COLO829 (cell line): ENCODE data around the gene APBB2.
"Not testable (repeated sequence)": the region's sequence is repeated elsewhere in the genome, so short reads cannot be mapped to it uniquely, and the experiment has no call there.

Source experiments
- DNase-seq: peaks from one replicate; pipeline ENCODE4 v3.0.0; 2012; ENCODE audit warnings: low spot score

APBB2 gene

DNA sequence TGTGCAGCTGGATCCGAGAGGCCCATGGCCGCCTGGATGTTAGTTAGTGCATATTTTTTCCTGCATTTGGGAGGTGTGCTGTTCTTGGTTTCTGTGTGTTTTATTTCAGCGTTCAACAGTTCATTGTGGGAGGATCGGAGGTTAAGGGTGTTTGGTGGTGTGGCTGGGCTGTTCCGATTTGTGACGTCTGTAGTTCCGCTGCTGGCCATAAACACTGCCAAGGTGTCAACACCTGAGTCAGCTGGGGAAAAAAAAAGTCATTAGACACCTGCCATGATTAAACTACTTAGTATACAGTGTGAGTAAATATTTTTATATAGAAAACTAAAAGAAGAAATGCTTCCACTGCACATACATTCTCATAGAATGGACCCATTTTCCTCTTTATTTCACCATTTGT lies 200.2 kb downstream of the APBB2 start:
- DNase-seq = no peak

DNA sequence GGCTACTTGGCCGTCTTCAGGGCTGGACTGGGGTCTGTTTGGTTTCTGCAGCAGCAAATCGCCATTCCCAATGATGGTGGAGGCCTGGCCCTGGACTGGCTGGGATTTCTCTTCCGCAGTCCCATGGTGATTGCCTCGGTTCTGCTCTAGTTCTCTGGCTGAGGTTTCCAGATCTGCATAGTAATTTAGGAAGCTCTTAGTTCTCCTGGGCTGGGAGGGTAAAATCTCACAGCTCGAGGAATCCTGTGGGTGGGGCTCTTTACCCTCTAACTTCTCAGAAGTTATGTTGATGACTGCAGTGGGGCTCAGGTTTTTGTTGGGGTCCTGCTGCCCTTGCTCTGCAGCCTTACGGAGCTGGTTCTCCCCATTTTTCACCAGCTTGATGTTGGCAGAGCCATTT lies 200.6 kb downstream of the APBB2 start:
- DNase-seq = no peak

DNA sequence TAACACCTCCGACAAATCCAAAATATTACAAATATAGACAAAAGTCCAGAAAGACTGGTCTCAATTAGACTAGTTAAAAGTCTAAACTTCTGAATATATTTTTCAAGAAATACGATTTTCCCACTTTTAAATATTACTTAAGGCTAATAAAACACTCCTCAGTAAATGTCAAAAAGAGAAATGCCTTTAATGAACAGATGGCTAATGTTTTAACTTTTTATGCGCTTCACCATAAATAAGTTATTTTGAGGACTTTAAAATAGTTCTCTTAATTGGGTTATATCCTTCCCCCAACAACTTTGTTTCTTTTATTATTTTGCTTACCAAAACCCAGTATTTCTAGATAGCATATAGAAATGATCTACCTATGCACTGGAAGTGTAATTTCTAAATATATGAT lies 201.4 kb downstream of the APBB2 start:
- no peak for DNase-seq

DNA sequence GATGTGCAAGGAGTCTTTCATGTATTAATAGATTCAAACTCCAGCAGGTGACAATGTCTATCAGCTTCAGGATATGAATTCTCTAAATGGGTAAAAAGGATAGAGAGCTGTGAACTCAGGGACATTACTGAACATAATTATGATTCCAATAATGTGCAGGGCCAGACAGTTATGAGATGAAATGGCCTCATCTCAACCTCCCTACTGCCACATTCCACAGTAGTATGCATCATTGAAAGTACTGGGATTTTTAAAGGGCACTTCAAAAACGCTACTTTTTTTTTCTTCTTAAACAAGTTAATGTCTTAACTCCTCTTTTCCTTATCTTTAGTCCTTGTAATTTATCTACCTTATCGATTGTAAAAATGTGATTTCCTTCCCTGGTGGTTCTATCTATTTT lies 202.0 kb downstream of the APBB2 start:
- DNase-seq = no peak

DNA sequence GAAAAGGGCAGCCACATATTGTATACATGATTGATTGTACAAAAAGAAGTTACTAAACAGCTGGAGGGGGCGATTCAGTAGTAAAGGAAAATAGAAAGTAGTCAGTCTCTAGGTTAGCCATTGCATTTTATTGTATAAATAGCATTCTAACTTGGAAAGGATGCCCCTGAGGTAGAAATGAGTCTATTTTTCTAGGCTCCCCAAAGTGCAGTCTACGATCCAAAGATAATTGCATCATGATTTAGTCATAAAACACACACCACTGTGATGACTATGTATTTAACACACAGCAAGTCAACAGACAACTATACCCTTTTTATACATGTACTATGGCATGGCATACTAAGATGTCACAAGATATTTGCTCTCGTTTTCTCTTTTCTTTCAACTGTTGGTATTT lies 204.9 kb downstream of the APBB2 start:
- no peak for DNase-seq

DNA sequence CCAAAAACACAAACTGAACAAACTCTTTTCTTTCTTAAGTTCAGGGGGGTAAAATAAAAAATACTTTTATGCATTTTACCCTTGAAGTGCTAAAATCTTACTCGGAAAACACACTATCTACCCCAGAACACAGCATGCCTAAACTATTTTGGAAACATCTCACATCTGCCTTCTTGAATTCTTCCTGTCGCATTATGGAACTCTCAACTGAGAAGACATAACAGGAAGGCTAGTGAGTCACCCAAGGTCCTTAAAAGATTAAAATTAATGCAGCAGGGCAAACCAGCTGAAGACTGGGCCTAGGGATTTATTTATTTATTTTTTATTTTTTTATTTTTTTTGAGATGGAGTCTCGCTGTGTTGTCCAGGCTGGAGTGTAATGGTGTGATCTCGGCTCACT lies 208.2 kb downstream of the APBB2 start:
- no peak for DNase-seq

DNA sequence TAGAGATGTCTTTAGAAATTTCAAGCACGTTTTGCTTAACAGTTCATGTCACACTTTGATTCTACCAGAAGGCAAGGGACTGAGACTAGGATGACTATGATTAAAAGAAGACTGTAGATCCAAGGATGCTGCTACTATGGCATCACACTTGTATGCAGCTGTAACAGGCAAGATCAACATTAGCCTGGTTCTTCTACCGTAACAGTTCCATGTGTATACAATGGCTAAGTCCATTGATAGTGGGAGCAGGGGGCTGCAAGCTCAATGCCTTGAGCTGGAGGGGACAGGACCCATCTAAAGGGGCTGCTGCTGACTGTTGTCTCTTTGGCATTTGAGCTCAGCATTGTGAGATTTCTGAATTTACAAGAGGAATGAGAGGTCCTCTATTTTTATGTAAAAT lies 212.0 kb downstream of the APBB2 start:
- DNase-seq = no peak

DNA sequence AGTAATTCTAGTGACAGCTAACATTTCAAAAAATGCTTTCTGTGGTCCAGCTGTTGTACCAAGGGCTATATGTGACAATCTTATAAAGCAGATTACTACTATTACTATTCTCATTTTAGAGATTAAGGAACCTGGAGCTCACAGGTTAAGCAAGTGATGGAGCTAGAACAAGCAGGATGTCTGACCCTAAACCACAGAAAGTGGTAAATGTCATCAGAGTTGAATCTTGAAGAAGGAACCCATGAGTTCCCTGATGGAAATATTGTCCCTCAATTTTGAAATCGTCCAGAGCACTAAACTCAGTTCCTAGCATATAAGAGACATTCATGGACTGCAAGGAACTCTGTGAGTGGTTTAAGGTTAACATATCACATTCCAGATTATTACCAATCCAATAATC lies 214.0 kb downstream of the APBB2 start:
- DNase-seq = no peak

DNA sequence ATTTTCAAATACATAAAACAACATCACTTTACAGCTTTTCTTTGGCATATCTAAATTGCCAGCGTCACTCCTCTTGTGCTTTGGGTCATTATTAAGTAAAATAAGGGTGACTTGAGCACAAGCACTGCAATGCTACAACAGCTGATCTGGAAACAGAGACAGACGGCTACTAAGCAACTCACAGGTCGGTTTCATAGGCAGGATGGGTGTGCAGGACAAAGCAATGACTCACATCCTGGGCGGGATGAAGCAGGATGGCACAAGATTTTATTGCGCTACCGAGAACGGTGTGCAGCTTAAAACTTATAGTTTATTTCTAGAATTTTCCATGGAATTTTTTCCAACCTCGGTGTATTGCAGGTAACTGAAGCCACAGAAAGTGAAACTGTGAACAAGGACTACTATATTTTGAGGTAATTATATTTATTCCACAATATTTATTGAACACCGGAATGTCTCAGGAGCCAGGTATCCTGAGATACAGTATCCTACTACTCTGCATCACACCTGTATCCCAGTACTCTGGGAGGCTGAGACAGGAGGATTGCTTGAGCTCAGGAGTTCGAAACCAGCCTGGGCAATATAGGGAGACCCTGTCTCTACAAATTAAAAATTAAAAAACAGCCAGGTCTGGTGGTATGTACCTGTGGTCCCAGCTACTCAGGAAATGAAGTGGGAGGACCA lies 215.5 kb downstream of the APBB2 start:
- DNase-seq = no peak

DNA sequence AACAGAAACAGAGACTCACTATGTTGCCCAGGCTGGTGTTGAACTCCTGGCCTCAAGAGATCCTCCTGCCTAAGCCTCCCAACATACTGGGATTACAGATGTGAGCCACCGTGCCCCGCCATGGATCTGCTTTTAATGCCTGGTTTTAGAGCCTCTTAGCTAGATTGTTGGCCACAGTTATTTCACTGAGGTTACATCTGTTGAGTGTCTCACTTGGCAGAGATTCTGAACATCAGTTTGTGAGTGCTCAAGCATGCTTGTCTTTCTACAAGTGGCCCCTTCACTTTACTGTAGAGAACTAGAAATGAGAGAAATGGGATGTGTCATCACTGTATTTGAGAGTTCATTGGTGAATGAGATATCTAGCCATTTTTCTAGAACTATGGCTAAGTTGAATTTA lies 218.5 kb downstream of the APBB2 start:
- DNase-seq = no peak

DNA sequence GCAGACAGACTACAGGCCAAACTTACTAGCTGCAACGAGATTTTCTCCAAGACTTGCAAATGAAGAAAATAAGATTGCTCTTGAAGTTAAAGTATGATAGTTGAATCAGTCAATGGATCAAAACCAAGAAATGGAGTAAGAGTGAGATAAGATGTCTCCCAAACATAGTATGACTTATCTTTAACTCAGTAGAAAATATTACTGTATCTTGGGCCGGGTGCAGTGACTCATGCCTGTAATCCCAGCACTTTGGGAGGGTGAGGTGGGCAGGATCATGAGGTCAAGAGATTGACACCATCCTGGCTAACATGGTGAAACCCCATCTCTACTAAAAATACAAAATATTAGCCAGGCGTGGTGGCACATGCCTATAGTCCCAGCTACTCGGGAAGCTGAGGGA lies 220.0 kb downstream of the APBB2 start:
- not testable (repeated sequence) for DNase-seq

DNA sequence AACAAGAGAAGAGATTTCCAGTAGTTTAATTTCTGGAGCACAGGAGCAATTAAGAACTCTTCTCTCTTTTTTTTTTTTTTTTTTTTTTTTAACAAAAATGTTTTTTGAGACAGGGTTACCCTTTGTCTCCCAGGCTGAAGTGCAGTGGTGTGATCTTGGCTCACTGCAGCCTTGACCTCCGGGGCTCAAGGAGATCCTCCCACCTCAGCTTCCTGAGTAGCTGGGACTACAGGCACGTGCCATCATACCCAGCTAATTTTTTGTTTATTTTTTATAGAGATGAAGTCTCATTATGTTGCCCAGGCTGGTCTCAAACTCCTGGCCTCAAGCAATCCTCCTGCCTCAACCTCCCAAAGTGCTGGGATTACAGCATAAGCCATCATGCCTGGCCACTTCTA lies 221.0 kb downstream of the APBB2 start:
- DNase-seq = not testable (repeated sequence)

DNA sequence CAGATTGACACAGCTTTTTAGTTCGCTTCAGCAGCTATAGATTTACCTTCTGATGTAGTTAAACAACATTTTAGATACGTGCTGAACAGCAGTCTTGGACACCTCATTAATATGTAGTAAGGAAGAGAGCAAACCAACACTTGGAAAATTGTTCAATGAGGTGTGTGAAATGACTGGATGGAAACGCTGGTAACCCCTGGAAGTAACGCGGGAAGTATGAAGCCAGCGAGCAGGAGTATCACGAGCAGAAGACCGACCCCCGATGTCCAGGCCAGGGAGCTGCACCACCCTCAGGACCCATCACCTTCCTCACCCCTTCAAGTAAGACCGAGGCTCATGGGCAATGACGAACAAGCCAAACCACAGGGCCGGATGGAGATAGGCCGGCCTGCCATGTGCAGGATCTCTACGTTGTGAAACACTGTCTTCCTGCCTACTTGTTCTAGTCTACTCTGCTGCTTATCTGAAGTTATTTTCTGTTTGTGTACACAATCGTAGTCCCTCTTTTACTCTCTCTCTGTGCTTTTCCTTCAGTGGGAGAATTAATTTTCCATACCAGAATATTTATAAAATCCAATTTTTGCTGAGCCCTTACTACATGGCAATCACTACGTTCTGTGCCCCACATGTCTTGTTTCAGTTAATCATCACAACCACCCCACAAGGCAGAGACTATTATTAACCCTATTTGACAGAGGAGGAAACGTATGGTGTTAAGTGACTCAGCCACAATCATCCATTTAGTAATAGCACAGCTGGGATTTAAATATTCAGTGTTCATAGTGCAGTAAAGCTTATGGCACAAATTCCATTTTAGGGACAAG lies 221.7 kb downstream of the APBB2 start:
- DNase-seq = no peak

DNA sequence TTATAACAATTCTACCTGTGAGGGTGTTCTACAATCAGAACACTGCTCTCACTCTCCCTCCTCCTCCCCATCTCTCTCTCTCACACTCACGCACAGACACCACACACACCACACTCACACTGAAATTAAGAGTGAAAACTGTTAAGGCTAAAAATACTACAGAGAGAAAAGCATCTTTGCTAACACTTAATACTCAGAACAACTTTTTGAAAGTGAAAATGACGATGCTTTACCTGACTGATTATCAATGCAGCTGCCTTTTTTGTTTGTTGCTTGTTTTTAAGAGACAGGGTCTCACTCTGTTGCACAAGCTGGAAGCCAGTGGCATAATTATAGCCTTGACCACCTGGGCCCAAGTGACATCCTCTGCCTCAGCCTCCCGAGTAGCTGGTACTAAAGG lies 222.4 kb downstream of the APBB2 start:
- no peak for DNase-seq

DNA sequence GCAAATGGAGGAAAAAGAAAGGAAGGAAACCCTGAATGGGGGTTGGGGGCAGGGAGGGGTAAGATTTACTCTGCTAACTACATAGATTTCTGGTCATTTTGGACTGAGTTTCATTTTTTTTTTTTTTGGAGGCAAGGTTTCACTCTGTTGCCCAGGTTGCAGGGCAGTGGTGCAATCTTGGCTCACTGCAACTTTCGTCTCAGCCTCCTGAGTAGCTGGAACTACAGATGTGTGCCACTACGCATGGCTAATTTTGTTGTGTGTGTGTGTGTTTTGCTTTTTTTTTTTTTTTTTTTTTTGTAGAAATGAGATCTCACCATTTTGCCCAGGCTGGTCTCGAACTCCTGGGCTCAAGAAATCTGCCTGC lies 223.5 kb downstream of the APBB2 start:
- DNase-seq = no peak

DNA sequence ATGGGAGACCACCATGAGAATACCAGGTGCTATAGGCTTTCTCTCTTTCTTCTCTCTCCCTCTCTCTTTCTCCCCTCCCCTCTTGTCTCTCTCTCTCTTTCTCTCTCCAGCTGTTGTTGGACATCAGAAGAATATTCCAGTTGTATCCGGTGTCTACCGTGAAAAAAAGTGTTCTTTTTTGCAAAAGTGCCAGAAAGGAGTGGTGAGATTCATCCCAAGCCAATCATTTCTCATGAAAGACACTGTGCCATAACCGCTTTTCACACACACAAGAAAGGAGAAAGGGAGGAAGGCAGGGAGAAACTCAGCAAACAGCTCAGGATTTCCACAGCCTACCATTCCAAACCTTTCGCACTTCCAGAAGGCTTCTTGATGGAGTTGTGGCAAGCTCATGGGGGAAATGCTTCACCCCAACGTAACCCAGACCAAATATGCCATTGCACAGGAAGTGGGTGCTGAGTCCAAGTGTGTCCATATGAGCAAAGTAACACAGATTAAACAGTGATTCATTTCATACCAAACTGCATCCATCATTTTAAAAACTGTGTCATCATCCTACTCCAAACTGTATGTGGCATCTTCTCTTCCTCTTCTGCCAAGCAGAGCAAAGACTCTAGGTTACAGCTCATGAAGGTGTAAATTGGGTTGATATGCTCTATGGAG lies 224.0 kb downstream of the APBB2 start:
- no peak for DNase-seq

DNA sequence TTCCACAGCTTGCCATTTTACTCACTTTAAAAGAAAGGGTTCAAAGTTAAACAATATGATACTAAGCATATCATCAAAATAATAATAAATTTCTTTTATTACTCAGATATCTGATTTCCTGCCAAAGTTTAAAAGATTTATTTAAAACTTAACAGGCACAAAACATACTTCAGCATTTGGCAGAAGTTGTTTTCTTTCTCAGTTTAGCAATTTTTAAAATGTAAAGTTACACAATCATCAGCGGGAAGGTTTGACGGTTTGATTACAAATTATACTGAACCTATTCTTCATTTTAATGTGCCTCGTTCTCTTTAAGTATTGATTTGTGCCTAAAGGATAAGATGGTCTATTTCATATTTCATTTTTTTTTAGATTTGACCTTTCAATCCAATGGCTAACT lies 227.2 kb downstream of the APBB2 start:
- no peak for DNase-seq

DNA sequence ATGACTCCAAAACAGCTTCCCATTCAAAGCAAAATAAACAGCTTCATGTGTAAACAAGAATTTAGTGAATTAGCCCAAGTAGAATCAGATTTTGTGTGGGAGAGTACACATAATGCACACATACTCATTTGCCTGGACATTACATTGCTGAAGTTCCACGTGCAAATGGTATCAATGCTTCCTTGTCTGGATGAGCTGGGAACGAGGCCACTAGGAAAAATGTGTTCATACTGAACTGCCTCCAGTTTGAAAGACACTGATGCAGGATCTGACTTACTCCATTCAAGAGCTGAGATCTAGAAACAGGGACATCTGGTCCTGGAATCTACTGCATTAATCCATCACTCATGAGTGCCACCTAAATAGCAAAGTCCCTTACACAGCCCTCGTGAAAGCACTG lies 228.0 kb downstream of the APBB2 start:
- peak; percentile 14 for DNase-seq

DNA sequence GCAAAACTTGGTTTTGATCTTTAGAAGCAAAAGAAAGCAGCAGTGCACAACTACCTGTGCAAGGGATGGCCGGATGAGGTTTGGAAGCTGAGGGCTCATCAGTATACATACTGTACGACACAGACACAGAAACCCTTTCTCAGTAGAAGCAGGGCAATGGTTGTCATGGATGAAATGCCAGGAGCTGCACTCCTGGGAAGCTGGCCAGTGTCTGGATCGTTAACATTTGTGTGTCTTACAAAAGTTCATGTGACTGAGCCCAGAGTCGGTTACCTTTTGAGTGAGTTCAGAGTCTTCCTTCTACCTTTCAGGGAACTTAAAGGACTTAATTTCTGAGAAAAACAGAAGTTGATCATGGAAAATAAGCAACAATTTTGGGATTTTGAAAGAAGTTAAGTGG lies 230.3 kb downstream of the APBB2 start:
- no peak for DNase-seq

DNA sequence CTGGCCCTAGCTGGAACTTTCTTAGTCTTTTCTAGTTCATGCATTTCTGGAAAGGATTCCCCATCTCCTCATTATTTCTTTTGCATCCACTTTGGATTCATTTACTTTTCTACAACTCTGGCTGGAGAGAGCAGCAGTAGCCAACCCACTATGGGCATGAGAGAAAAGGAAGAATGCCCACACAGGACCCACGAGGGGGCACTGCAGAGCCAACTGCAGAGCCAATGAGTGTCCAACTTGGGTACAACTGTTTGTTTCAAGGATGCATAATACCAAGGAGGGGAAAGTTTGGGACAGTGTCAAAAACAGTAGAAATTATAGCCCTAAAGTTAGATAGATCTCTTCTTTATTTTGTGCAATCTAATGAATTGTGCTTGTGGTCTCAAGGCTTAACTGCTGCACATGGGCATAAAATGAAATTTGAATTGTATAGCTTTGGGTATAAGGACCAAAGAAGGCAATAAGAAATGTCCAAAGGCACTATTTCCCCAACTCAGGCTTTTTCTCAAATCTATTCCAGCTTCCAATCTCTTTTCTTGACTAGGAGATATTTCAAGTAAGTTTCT lies 233.9 kb downstream of the APBB2 start:
- no peak for DNase-seq

DNA sequence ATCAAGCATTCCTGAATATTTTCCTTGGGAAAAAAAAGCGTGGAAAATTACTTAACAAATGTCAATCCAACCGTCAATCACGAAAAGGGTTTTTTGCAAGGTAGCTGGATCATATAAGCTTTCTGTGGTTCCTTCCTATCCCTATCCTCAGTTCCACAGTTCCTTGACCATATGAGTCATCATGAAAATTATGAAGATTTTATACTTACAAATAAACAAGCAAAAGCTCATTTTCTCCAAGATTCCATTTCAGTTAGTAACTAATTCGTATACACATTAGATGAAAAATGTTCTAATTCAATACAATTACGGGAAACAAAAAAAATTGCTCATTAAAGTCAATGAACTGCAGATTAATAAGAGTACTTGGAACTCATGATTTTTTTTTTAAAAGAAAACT lies 235.8 kb downstream of the APBB2 start:
- DNase-seq = no peak

DNA sequence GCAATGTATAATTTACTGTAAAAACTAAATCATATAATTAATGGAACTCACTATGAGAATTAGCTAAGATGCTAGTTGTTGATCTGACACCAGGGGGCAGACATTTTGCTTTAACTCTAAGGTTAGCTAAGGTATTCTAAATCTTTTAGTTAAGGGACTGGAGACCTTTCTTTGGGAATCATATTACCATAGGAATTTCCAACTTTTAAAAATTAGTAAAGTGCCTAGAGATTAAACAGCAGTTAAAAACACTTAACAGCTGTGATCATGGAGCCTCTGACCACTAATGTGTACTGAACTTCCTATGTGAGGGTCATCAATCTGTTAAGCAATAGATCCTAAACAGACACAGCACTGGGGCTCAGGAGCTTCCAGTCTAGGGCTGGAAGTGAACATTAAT lies 238.0 kb downstream of the APBB2 start:
- peak; percentile 37 for DNase-seq

DNA sequence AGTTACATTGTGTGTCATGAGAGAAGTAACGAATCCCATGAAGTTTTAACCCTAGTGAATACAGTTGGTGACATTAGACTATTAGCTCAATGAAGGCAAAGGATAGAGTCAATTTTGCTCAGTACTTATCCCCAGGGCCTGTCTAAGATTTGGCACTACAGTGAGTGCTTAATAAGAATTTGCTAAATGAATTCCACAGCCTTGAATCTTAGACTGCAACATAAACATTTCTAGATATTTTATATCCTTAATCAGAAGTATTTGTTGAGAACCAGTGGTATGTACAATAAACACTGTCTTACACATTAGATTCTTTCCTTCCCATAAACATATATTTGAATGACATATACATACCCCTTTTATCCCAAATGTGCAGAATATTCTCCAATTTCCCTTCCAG lies 241.6 kb downstream of the APBB2 start:
- no peak for DNase-seq
